GM21360 (cell line): Measurements from ENCODE around the gene CLEC18B.
A peak's percentile ranks its signal among the peaks of the same experiment; 100 is the strongest.
"Not testable (repeated sequence)": the region's sequence is repeated elsewhere in the genome, so short reads cannot be mapped to it uniquely, and the experiment has no call there.

ENCODE experiments used
- ATAC-seq: cut with Tn5 transposase; IDR thresholded peaks from one replicate; pipeline ENCODE4 v1.9.1; 2021; ENCODE audit warnings: mild to moderate bottlenecking, moderate library complexity; ENCODE audit not compliant: unreplicated experiment

Gene CLEC18B

DNA sequence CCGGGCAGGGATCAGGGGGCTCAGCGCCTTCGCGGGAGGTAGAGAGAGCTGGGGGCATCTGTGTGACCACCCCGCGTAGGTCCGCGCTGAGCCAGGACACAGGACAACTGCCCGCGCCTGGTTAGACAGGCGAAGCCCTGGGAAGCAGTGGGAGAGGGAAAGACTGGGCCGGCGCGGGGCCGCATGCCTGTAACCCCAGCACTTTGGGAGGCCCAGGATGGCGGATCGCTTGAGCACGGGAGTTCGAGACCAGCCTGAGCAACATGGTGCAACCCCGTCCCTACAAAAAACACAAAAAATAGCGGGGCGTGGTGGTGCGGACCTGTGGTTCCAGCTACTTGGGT lies 13.9 kb downstream of the CLEC18B start:
- not testable (repeated sequence) for ATAC-seq

DNA sequence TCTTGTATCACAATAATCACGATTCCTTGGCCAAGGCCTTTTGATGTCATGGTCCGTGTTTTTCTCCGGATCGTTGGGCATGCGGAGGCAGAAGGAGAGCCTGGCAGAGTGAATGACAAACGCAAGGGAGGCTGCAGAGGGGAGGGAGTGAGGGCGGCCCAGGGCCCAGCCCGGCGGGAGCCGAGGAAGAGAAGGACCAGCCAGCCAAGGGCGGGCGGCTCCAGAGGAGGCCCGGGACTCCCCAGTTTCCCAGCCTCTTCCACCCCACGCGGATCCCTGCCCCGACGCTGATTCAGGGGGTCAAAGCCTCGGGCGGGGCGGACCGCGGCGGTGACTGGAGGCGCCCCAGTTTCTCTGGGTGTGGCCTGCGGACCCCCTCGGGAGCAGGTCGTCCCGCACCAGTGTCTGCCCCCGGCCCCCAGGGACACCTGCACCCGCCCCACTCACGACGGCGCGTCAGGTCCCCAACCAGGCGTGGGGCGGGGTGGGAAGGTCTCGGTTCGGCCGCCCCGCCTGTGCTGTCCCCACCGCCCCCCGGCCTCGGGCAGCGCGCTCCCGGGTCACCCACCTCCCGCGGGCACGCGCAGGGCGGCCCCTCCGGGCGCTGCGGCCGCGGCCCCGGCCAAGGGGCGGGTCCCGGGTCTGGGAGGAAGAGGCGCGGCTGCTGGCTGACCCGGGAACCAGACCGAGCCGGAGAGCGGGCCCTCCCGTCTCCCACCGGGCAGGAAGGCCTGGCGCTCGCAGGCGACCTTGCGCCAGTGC lies 14.5 kb downstream of the CLEC18B start:
- not testable (repeated sequence) for ATAC-seq

DNA sequence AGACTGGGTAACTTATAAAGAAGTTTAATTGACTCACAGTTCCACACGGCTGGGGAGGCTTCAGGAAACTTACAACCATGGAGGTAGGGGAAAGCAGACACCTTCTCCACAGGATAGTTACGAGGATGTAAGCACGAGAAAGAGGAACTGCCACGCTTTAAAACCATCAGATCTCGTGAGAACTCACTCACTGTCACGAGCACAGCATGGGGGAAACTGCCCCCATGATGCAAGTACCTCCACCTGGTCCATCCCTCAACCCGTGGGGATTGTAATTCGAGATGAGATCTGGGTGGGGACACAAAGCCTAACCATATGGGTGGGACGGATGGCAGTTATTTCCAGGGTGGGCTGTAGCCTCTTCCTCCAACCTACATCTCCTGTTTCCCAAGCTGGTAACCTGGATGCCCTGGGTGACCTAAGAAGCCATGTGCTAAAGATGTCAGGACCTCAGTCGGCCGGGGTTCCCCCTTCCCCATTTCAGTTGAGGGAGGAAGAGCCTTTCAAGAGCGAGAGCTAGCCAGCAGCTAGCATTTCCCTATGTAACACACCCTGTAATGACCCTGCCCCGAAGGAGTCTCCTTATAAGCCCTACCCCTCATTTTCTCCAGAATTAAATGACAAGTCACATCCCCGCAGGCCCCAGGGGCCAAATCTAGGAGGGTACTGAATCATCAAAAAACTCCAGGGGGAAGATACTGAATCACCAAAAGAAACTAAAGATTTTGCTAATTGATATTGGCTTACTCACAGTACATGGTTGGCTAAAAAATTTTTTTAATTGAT lies 16.9 kb downstream of the CLEC18B start:
- ATAC-seq, result not testable (repeated sequence)

DNA sequence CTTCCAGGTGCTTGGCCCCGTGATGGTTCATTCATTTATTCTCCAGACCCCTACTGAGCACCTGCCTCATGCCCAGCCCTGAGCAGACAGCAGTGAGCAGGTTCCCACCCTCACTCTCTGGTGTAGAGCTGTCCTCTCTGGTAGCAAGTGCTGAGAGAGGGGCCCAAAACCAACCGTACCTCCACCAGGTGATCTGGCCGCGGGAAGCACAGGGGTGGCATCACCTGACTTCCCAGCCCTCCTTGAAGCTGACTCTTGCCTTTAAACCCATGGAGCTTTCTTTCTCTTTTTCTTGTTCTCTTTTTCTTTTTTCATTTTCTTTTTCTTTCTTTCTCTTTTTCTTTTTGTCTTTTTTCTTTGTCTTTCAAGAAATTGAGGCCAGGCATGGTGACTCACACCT lies 21.0 kb downstream of the CLEC18B start:
- ATAC-seq, result not testable (repeated sequence)

DNA sequence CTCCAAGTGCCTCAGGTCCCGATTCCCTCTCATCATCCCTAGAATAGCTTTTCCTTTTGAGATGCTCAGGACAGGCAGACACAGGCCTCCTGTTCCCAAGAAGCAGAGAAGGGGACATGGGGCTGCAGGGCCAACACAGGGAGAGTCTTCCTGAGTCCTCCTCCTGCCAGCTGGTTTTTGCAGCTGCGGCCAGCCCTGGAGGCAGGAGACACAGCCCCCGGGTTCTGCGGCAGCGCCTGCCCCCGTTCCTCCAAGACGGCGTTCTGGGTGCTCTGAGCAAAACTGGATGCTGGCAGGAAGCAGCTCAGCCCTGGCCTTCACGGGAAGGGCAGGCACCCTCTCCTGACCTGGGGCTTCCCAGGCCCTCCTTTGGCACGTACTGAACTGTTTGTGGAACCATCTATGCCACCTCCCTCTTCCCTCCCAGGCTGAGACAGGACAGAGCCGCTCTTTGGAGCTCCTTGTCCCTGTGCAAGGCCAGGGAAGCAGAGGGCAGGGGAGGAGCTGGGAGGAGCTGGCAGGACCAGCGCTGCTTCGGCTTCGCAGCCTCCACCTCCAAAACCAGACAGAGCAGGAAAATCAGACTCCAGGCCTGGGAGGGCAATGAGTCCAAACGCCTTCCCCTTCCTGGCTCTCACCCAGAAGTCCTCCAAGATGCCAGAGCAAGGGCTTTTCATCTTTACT lies 22.9 kb downstream of the CLEC18B start:
- not testable (repeated sequence) for ATAC-seq

DNA sequence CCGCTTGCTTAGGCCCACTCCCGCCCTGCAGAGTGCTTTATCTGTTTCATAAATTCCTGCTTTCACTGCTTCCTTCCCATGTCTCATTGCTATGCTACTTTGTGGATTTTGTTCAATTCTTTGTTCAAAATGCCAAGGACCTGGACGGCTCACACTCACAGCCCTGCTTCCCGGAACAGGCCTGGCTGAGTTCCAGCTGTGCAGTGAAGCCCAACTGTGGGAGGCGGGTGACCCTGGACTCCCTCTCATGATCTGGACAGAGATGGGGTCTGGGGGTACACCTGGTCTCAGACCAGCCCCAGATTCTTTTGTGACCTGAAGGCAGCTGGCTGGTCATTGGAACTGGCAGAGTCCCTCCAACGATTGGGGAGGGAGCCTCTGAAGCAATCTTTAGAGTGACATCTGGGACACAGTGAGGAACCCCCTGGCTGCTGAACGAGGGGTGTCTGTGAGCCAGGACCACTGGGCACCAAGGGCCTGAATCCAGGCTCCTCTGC lies 24.7 kb downstream of the CLEC18B start:
- not testable (repeated sequence) for ATAC-seq

DNA sequence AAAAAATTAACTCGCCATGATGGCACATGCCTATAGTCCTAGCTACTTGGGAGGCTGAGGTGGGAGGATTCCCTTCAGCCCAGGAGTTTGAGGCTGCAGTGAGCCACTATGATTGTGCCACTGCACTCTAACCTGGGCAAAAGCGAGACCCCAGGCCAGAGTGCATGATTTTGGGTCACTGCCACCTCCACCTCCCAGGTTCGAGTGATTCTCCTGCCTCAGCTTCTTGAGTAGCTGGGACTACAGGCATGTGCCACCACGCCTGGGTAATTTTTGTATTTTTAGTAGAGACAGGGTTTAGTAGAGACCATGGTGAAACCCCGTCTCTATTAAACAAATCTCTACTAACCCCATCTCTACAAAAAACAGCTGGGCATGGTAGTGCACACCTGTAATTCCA lies 26.7 kb downstream of the CLEC18B start:
- not testable (repeated sequence) for ATAC-seq

DNA sequence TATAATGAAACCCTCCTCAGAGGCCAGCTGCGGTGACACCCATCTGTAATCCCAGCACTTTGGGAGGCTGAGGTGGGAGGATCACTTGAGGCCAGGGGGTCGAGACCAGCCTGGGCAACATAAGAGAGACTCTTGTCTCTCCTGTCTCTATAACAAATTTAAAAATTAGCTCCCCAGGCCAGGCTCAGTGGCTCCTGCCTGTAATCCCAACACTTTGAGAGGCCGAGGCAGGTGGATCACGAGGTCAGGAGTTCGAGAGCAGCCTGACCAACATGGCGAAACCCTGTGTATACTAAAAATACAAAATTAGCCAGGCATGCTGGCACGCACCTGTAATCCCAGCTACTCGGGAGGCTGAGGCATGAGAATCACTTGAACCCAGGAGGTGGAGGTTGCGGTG lies 27.1 kb downstream of the CLEC18B start:
- not testable (repeated sequence) for ATAC-seq

DNA sequence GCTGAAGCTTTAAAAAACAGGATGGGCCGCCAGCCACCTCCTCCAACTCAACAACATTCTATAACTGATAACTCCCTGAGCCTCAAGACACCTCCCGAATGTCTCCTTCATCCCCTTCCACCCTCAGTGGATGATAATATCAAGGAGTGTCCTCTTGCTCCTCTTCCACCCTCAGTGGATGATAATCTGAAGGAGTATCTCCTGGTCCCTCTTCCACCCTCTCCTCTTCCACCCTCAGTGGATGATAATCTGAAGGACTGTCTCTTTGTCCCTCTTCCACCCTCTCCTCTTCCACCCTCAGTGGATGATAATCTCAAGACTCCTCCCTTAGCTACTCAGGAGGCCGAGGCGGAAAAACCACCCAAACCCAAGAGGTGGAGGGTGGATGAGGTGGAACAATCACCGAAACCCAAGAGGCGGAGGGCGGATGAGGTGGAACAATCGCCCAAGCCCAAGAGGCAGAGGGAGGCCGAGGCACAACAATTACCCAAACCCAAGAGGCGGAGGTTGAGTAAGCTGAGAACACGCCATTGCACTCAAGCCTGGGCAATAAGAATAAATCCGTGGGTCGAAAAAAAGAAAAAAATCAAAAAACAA lies 29.7 kb downstream of the CLEC18B start:
- ATAC-seq, result not testable (repeated sequence)

DNA sequence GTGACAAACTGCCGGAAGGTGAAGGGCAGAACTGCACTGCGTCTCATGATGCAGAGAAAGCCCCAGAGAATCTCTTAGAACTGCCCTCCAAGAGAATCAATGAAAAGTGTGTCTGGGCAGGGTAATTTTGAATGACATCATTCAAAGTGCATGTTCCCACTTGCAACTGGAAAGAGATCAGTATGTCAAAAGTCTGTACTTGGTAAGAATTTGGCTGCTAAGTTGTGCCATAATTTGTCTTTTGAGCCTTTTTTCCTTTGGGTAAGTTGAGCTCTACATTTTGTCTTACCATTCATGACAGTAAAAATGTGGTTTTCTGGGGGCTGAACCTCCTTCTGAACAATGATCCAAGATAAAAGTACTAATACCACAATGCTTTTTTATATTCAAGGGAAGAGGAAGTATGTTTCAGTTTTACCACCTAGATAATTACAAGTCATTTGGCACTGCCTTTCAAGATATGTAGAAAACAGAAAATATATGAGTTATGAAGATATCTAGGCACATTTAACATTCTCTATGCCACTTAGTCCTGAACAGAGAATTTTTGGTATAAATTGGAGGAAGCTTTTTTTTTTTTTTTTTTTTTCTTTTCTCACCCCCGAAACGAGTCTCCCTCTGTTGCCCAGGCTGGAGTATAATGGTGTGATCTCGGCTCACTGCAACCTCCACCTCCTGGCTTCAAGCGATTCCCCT lies 38.8 kb downstream of the CLEC18B start:
- not testable (repeated sequence) for ATAC-seq

DNA sequence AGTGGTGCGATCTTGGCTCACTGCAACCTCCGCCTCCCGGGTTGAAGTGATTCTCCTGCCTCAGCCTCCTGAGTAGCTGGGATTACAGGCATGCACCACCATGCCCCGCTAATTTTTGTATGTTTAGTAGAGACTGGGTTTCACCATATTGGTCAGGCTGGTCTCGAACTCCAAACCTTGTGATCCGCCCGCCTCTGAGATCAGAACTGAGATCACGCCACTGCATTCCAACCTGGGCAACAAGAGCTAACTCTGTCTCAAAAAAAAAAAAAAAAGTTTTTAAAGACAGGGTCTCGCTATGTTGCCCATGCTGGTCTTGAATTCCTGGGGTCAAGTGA lies 47.5 kb downstream of the CLEC18B start:
- ATAC-seq, result not testable (repeated sequence)

DNA sequence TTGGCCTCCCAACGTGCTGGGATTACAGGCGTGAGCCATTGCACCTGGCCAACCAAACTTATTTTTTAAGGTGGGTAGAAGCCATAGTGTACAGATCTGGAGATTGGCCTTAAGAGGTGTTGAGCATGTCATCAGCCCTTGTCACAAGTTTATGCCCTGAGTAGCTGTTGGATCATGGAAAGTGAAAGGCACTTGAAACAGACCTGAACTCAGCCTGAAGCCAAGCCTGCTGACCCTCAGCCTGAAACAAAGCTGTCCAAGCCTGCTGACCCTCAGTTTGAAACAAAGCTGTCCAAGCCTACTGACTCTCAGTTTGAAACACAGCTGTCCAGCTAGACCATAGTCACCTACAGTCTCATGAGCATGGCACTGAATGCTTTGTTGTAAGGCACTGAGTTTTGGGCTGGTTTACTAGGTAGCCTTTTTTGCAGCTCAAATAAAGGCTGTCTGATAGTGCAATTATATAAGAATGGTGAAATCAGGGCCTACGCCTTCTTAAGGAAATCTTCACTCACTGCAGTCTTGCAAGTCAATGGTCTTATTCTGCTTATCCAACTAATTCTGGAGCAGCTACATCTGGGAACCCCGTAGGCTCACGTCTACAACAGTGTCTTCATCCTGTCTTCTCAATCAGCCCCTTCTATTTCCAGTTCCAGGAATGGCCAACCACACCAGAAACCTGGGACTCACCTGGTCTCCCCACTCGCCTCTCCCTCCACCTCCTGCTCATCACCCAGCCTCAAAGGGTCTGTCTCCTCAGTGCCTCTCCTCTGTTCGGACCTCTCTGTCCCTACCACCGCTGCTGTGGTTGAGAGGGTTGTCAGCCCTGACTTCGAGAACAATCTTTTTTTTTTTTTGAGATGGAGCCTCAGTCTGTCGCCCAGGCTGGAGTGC lies 48.1 kb downstream of the CLEC18B start:
- no peak for ATAC-seq

DNA sequence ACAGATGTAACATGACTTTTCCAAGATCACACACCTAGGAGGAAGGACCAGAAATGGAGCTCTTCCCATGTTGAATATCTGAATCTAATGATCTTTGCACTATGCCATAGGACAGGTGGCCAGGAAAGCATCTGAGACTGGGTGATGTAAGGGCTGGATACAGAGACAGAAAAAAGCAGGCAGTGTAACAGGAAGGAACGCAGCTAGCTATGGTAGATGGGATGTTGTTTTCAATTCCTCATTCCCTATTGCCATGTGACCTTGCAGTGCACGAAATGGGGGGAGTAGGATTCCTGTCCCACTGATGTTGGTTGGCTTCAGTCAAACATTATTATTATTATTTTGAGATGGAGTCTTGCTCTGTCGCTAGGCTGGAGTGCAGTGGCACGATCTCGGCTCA lies 48.9 kb downstream of the CLEC18B start:
- no peak for ATAC-seq

DNA sequence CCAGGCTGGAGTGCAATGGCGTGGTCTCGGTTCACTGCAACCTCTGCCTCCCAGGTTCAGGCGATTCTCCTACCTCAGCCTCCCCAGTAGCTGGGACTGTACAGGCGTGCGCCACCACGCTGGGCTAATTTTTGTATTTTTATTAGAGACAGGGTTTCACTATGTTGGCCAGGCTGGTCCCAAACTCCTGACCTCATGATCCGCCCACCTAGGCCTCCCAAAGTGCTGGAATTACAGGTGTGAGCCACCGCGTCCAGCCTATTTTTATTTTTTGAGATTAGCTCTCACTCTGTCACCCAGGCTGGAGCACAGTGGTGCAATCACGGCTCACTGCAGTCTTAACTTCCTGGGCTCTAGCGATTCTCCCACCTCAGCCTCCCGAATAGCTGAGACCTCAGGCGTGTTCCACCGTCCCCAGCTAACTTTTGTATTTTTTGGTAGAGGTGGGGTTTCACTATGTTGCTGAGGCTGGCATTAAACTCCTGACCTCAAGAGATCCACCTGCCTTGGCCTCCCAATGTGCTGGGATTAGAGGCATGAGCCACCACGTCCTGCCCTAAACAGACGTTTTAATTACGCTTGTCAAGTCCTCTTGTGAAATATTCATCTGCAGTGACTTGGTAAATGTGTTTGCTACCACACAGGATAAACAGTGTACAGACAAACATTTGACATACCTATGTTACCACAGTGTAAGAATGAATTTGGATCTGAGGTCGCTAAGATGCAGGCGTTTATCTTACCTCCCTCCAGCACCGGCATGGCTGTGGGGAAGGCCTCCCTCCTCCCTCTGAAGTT lies 50.7 kb downstream of the CLEC18B start:
- ATAC-seq, result not testable (repeated sequence)

DNA sequence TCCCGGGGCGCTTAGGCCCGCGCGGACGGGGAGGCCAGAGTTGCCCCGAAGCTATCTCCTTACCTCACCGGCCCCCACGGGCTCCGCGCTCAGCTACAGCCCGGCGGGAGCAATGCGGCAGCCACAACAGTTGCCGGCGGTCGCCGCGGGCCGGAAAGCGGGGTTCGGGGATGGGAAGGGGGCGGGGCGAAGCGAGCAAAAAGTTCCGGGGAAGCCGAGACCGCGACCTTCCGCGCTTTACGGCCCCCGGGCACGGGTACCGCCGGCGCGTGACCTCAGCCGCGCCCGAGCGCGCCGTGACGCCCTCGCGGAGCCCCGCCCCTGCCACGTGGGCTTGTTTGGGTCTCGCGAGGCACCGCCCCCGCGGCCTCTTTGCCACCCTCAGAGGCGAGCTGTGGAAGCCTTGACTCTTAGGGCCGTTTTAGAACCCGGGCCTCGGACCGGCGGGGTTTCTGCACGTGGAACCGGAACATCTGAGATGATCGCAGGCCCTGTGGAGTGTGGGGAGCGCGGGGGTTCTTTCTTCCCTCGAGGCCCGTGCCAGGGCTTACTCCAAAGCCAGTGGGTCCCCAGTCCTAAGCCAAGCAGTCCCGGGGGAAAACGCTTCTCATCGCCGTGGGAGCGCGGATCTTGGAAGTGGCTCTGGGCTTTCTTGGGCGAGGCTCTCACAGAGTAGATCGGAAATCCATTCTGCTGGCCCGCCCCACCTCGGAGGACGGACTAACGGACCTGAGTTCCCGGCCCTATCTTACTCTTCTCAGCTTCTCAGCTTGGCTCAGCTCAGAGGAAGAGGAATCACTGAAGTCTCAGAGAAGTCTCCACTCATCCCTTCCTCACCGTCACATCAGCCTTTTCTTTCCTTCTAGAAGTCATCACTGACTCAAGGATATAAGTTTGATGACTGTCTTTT lies 53.0 kb downstream of the CLEC18B start:
- peak; percentile 89 for ATAC-seq

DNA sequence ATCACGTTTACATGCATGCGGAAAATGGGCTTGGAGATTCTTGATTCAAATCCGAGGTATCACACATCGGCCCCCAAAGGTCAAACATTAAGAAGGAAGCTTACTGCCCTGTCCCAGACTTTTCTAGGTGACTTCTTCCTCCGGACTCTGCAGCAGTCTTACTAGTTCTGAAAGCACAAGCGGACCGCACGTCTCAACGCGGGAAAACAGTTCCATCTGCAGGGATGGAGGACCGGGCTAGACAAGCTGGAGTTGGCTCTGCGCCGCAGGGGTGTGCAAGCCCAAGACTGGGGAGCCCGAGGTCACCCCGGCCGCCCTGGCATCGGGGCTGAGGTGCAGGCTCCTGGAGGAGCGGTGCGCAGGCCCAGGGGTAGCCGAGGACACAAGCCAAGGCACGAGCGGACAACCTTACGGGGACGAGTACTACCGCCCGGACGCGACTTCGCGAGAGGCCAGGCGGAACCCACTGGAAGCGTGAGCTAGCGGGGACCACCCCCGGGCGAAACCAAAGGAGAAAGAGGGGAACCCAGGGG lies 53.7 kb downstream of the CLEC18B start:
- peak; percentile 40 for ATAC-seq
